GM10266 (cell line): ENCODE measurements around the gene GRK5.

Source experiments
- DNase-seq: peaks from one replicate; pipeline ENCODE4 v3.0.0; 2012; ENCODE audit errors: extremely low spot score
- TF ChIP-seq, protein P1 (sequence below): IDR thresholded peaks from 2 replicates; pipeline ENCODE4 v1.5.1; 2012; ENCODE audit warnings: mild to moderate bottlenecking, low read depth; ENCODE audit not compliant: control insufficient read depth, insufficient read depth; ENCODE audit errors: missing control alignments

The GRK5 gene

DNA sequence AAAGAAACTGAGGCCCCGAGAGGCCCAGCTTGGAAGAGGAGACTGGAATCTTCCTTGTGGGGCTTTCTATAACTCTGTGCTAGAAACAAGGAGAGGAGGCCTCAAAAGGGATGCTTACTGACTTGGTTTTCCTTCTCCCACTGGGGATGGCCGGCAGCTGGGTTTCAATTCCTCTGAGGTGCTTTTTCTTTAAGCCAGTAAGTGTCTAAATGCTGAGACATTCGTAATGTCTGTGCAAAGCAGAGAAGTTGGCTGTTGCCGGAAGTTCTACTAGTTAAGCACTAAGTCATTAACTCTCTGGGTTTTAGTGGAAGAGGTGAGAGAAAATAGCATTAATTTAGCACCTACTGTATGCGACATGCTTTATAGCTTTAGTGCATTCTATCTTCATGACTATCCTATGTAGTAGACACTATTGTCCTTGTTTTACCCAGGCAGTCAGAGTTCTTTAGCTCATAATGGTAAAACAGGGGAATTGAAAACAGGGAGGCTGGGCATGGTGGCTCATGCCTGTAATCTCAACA lies 199.9 kb downstream of the GRK5 start:
- peak; percentile 51 for DNase-seq
- TF ChIP-seq, protein P1, sequence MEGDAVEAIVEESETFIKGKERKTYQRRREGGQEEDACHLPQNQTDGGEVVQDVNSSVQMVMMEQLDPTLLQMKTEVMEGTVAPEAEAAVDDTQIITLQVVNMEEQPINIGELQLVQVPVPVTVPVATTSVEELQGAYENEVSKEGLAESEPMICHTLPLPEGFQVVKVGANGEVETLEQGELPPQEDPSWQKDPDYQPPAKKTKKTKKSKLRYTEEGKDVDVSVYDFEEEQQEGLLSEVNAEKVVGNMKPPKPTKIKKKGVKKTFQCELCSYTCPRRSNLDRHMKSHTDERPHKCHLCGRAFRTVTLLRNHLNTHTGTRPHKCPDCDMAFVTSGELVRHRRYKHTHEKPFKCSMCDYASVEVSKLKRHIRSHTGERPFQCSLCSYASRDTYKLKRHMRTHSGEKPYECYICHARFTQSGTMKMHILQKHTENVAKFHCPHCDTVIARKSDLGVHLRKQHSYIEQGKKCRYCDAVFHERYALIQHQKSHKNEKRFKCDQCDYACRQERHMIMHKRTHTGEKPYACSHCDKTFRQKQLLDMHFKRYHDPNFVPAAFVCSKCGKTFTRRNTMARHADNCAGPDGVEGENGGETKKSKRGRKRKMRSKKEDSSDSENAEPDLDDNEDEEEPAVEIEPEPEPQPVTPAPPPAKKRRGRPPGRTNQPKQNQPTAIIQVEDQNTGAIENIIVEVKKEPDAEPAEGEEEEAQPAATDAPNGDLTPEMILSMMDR, result no peak

GRCh38 chr10:119408072-119408471 lies 200.7 kb downstream of the GRK5 start:
- no peak for DNase-seq
- TF ChIP-seq, protein P1, result no peak

DNA sequence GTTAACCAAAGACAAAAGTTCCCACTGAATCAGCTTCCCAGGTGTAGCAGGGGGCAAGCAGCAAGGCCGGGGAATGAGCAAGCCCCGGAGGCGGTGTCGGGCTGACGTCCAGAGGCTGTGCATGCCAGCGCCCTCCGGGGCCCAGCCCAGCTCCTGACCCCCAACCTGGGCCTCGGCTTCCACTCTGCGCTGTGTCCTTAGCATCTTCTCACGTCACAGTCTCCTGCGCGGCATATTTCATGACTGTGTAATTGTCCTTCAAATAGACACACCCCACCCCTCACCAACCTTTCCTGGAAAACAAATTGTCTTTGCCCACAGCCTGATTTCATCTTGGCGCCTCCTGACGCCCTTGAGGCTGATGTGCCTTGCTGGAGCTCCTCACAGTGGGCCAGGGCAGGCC lies 201.6 kb downstream of the GRK5 start:
- TF ChIP-seq, protein P1, result no peak

DNA sequence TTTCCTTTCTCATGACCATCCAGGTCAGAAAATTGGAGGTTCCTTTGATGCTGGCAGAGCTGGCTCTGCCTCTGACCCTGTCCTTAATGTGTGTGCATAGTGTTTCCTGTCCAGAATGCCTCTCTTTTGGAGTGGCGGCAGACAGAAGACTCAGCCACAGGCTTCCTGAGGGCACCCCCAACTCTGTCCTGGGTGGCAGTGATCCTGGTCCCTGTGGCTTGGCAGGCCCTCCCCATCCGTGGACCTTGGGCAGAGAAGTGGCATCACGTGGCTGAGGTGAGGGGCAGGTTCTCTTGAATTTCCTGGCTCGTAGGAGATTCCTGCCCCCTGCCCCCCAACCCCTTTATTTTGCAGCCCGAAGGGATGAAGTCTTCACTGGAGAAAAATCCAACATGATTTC lies 202.0 kb downstream of the GRK5 start:
- TF ChIP-seq, protein P1, result no peak
- DNase-seq, result no peak

More for the DNA sequence above, 201.6 kb downstream of the GRK5 start:
- DNase-seq, result no peak

DNA sequence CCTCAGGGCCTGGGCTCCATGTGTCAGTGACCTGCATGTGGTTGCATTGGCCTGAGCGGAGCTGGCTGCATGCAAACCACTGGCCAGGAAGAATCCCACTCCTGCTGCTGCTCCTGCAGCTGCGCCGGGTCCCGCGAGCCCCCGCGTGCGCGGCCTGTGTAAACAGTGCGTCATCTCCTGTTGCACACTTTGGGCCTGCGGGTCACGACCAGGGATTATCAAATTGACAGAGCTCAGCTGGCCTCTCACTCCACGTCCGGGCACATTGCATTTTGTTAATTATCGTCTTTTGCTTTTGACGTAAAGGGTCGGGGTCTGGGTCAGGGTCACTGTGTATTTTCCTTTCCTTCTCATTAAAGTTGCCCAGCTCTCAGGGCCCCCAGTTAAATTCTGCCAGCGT lies 202.5 kb downstream of the GRK5 start:
- TF ChIP-seq, protein P1, result no peak
- DNase-seq, result no peak

GRCh38 chr10:119410361-119411116 lies 203.2 kb downstream of the GRK5 start:
- DNase-seq, result no peak
- TF ChIP-seq, protein P1, result no peak
